NOMO-1 (cell line): ENCODE results near the gene GTF3C4.
"Not testable (repeated sequence)": the region's sequence is repeated elsewhere in the genome, so short reads cannot be mapped to it uniquely, and the experiment has no call there.

Experiments used
- DNase-seq, 2 experiments: peaks; one replicate each; lab custom pipeline; 2025; ENCODE audit not compliant: unreplicated experiment in 2 of 2; lab: John Stamatoyannopoulos, UW

Gene GTF3C4

GRCh38 chr9:132698989-132699388, 28.7 kb downstream of the GTF3C4 start:
- no peak for DNase-seq

- no peak for DNase-seq
These were observed 29.7 kb downstream of the GTF3C4 start for GRCh38 chr9:132699956-132700355.

- DNase-seq = no peak
These were observed 32.0 kb downstream of the GTF3C4 start for GRCh38 chr9:132702254-132702653.

GRCh38 chr9:132703336-132703735, 33.1 kb downstream of the GTF3C4 start:
- DNase-seq = no peak

GRCh38 chr9:132708239-132708638, 38.0 kb downstream of the GTF3C4 start:
- DNase-seq = no peak

GRCh38 chr9:132708769-132709430, 38.6 kb downstream of the GTF3C4 start:
- DNase-seq = no peak

GRCh38 chr9:132710333-132710732, 40.1 kb downstream of the GTF3C4 start:
- no peak for DNase-seq

GRCh38 chr9:132711152-132711551, 40.9 kb downstream of the GTF3C4 start:
- DNase-seq = not testable (repeated sequence)

- no peak for DNase-seq
These were observed 41.6 kb downstream of the GTF3C4 start for GRCh38 chr9:132711846-132712245.

GRCh38 chr9:132712753-132713152, 42.5 kb downstream of the GTF3C4 start:
- DNase-seq = no peak

- DNase-seq = no peak
These were observed 45.7 kb downstream of the GTF3C4 start for GRCh38 chr9:132716007-132716406.

- DNase-seq = no peak
These were observed 47.2 kb downstream of the GTF3C4 start for GRCh38 chr9:132717326-132717945.

- DNase-seq = not testable (repeated sequence)
These were observed 48.2 kb downstream of the GTF3C4 start for GRCh38 chr9:132718381-132718928.

- no peak for DNase-seq
These were observed 51.4 kb downstream of the GTF3C4 start for GRCh38 chr9:132721661-132722060.

- no peak for DNase-seq
These were observed 52.4 kb downstream of the GTF3C4 start for GRCh38 chr9:132722564-132723065.

- DNase-seq = no peak
These were observed 53.5 kb downstream of the GTF3C4 start for GRCh38 chr9:132723809-132724208.

- DNase-seq = no peak
These were observed 55.0 kb downstream of the GTF3C4 start for GRCh38 chr9:132725306-132725705.

- DNase-seq = no peak
These were observed 56.4 kb downstream of the GTF3C4 start for GRCh38 chr9:132726576-132727130.

GRCh38 chr9:132728071-132728470, 57.8 kb downstream of the GTF3C4 start:
- DNase-seq = no peak

GRCh38 chr9:132728497-132728896, 58.2 kb downstream of the GTF3C4 start:
- DNase-seq = no peak

GRCh38 chr9:132729235-132729890, 59.1 kb downstream of the GTF3C4 start:
- DNase-seq = no peak
